Measurements from ENCODE around the gene TTBK1.

DNA sequence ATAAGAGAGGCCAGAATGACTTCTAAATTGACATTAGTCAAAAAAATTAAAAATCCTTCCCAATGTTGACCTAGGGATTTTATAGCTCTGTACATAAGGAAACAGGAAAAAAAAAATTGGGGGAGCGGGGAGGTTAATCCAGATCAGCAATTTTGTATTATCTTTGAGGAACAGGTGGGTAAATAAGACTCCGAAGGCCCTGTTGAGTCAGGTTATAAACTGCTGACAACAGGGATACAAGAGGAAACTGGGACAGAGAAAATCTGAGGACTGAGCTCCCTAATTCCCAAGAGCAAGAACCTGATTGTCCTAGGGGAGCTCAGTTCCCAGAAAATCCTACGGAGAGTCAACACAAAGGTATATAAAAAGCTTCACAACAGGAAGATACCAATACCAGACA is 92.2 kb downstream of the TTBK1 start:
- TF ChIP-seq ZFX (IDR thresholded peaks at IDR 0.05), result no peak
- TF ChIP-seq, protein P1, sequence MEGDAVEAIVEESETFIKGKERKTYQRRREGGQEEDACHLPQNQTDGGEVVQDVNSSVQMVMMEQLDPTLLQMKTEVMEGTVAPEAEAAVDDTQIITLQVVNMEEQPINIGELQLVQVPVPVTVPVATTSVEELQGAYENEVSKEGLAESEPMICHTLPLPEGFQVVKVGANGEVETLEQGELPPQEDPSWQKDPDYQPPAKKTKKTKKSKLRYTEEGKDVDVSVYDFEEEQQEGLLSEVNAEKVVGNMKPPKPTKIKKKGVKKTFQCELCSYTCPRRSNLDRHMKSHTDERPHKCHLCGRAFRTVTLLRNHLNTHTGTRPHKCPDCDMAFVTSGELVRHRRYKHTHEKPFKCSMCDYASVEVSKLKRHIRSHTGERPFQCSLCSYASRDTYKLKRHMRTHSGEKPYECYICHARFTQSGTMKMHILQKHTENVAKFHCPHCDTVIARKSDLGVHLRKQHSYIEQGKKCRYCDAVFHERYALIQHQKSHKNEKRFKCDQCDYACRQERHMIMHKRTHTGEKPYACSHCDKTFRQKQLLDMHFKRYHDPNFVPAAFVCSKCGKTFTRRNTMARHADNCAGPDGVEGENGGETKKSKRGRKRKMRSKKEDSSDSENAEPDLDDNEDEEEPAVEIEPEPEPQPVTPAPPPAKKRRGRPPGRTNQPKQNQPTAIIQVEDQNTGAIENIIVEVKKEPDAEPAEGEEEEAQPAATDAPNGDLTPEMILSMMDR (conservative IDR thresholded peaks at IDR 0.05), result no peak
